Measurements from ENCODE around the gene CPAMD8. TPM values are rescaled to one million over a fixed set of nuclear protein-coding genes. Genes with fewer than 3 reads are reported as not detected.

Gene CPAMD8
- total and polyA plus RNA-seq, 2 of the 8 experiments (the other 6 are each of a cell fraction or from before 2014, with no cell fraction given): 6.1 to 9.2 TPM

GRCh38 chr19:16955161-16955560, 71.4 kb downstream of the CPAMD8 start:
- Histone ChIP-seq H3K9ac (replicated peaks in 1 of 4; ENCODE audit: extremely low read depth in 1 of 4, low read depth in 3 of 4, low read length in 3 of 4) (no peak overlapping the region), H3K4me2 (ENCODE audit: insufficient read depth in 1 of 2, low read depth in 2 of 2, low read length in 2 of 2) (no peak overlapping the region), H3K27ac (ENCODE audit: low read depth, low read length) (no peak overlapping the region), H4K91ac (replicated peaks; ENCODE audit: insufficient read length, low read length) (no peak overlapping the region), H2BK120ac (replicated peaks; ENCODE audit: low read depth, low read length) (no peak overlapping the region), H3K56ac (replicated peaks; ENCODE audit: insufficient read length, low read depth, low read length) (no peak overlapping the region), H3K23me2 (ENCODE audit: low read depth, low read length) (no peaks in the 10 kb centered on the region), H3K23ac (ENCODE audit: insufficient read length) (no peak overlapping the region), H4K20me1 (replicated peaks in 1 of 2; ENCODE audit: control insufficient read depth in 1 of 2, insufficient read depth in 2 of 2, low read length in 2 of 2) (no peaks in the 10 kb centered on the region), H3K79me2 (ENCODE audit: control insufficient read depth in 1 of 2, insufficient read depth in 2 of 2, low read length in 2 of 2) (no peaks in the 10 kb centered on the region), H3K18ac (ENCODE audit: extremely low read depth, low read length) (no peak overlapping the region), H2BK5ac (ENCODE audit: low read depth, low read length) (no peak overlapping the region), H3K4me3 (ENCODE audit: extremely low read depth in 1 of 4, insufficient read depth in 2 of 4, low read depth in 3 of 4, low read length in 4 of 4) (no peak overlapping the region), H2BK20ac (ENCODE audit: low read length) (no peak overlapping the region), H3K36me3 (ENCODE audit: control insufficient read depth in 2 of 4, insufficient read depth in 4 of 4, low read length in 3 of 4) (no peaks in the 10 kb centered on the region), H3K4ac (replicated peaks; ENCODE audit: insufficient read length, low read depth, low read length) (no peak overlapping the region), H2BK15ac (ENCODE audit: low read length) (no peak overlapping the region), H2AK5ac (ENCODE audit: low read depth, low read length) (no peak overlapping the region), H2AFZ (ENCODE audit: low read length) (no peak overlapping the region), H4K5ac (ENCODE audit: insufficient read length, low read depth, low read length) (no peak overlapping the region), H2BK12ac (ENCODE audit: low read depth, low read length) (no peak overlapping the region), H3K14ac (ENCODE audit: insufficient read length) (no peak overlapping the region), H3K79me1 (ENCODE audit: low read depth, low read length) (no peaks in the 10 kb centered on the region), H3K4me1 (replicated peaks in 1 of 4; ENCODE audit: control insufficient read depth in 3 of 4, insufficient read depth in 4 of 4, low read length in 3 of 4) (no peaks in the 10 kb centered on the region), H4K8ac (ENCODE audit: extremely low read depth, insufficient read depth, low read length) (no peak overlapping the region), H3K9me3 (ENCODE audit: insufficient read depth in 2 of 2, low read depth in 1 of 2, low read length in 1 of 2) (peaks cover 0 to 4% of the 10 kb centered on the region in 2 experiments; a peak in 1 of 4 replicates), H3K27me3 (replicated peaks in 1 of 4; ENCODE audit: control insufficient read depth in 3 of 4, extremely low read depth in 1 of 4, insufficient read depth in 3 of 4, low read length in 3 of 4) (no peaks in the 10 kb centered on the region)
- no peak for TF ChIP-seq HDAC6 (IDR thresholded peaks at IDR 0.05; ENCODE audit: low read depth, low read length)
- no peak for TF ChIP-seq TAF1 (IDR thresholded peaks at IDR 0.05; ENCODE audit: low read depth, low read length)
- TF ChIP-seq, protein P1, sequence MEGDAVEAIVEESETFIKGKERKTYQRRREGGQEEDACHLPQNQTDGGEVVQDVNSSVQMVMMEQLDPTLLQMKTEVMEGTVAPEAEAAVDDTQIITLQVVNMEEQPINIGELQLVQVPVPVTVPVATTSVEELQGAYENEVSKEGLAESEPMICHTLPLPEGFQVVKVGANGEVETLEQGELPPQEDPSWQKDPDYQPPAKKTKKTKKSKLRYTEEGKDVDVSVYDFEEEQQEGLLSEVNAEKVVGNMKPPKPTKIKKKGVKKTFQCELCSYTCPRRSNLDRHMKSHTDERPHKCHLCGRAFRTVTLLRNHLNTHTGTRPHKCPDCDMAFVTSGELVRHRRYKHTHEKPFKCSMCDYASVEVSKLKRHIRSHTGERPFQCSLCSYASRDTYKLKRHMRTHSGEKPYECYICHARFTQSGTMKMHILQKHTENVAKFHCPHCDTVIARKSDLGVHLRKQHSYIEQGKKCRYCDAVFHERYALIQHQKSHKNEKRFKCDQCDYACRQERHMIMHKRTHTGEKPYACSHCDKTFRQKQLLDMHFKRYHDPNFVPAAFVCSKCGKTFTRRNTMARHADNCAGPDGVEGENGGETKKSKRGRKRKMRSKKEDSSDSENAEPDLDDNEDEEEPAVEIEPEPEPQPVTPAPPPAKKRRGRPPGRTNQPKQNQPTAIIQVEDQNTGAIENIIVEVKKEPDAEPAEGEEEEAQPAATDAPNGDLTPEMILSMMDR (IDR thresholded peaks at IDR 0.05; ENCODE audit: control extremely low read depth in 1 of 3, insufficient read depth in 1 of 3, low read depth in 1 of 3, low read length in 3 of 3): no peak
- TF ChIP-seq SP4 (IDR thresholded peaks at IDR 0.05; ENCODE audit: low read length): no peak
- POLR2A ChIA-PET (ENCODE audit: partially characterized antibody): no interaction called here
- 93% methylated on average over 4 of the region's 4 CpGs; no CpG with 5 or more reads in 1 of the 2 experiments for WGBS, 2 experiments (ENCODE audit: extremely low coverage in 1 of 2, insufficient coverage in 1 of 2, insufficient read length in 1 of 2, insufficient replicate concordance in 2 of 2, low coverage in 1 of 2, low lambda C conversion rate in 2 of 2, missing lambda C conversion rate in 1 of 2)
- FAIRE-seq: no peak
- CTCF ChIA-PET (ENCODE audit: partially characterized antibody): no interaction called here
- DNase-seq (ENCODE audit: low read depth in 1 of 2, low spot score in 2 of 2): no peak

Data from H1 (cell line).